ENCODE data around the gene CACYBP.
"Not testable (repeated sequence)": the region's sequence is repeated elsewhere in the genome, so short reads cannot be mapped to it uniquely, and the experiment has no call there.

CACYBP gene

DNA sequence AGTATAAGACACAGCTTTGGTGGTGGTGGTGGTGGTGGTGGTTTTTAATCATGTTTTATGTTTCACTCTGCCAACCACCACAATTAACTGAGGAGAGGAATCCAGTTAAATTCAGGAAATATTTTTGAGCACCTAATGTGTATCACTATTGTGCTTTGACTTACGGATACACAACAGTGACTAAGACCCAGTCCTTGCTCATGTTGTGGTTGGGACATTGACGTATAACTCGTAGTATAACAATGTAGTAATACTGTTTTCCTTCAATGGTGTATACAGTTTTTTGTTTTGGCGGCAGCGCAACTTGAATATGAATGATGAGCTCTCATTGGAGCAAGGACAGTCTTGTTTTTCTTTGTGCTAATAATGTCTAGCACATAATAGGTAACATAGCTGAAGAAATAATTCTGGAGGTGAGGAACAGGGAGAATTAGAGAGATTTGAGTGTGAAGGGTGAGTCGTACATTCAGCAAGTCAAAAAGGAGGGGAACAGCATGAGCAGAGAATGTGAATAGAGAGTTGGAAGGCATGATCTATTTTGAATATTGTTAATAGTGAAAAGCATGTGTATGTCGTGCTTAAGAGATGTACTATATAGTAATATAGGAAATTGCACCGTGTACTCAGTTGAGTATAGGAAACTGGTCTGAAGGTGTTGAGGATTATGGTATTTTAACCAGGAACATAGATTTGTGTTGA, 5.5 kb downstream of the CACYBP start:
- DNase-seq (ENCODE audit: low read depth in 2 of 2) = no peak

DNA sequence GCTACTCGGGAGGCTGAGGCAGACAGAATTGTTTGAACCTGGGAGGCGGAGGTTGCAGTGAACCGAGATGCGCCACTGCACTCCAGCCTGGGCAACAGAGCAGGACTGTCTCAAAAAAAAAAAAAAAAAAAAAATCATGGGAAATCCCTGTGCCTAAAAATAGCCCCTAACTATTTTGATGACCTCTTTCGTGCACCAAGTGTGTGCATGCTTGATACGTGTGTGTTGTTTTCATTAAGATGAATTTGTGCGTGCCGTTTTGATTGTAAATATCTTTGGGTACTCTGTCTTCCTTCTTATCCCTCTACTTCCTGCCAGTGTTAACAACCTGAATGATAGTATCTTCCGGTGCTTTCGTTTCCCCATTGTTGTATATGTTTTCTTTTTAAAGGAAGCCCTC, 9.8 kb downstream of the CACYBP start:
- DNase-seq (ENCODE audit: low read depth in 2 of 2) = no peak

- no peak for DNase-seq (ENCODE audit: low read depth in 2 of 2)
These were observed 13.7 kb downstream of the CACYBP start for GRCh38 chr1:175013445-175013844.

- DNase-seq (ENCODE audit: low read depth in 2 of 2) = no peak
These were observed 15.5 kb downstream of the CACYBP start for GRCh38 chr1:175015243-175015642.

GRCh38 chr1:175019524-175019923, 19.8 kb downstream of the CACYBP start:
- DNase-seq (ENCODE audit: low read depth in 2 of 2) = no peak

DNA sequence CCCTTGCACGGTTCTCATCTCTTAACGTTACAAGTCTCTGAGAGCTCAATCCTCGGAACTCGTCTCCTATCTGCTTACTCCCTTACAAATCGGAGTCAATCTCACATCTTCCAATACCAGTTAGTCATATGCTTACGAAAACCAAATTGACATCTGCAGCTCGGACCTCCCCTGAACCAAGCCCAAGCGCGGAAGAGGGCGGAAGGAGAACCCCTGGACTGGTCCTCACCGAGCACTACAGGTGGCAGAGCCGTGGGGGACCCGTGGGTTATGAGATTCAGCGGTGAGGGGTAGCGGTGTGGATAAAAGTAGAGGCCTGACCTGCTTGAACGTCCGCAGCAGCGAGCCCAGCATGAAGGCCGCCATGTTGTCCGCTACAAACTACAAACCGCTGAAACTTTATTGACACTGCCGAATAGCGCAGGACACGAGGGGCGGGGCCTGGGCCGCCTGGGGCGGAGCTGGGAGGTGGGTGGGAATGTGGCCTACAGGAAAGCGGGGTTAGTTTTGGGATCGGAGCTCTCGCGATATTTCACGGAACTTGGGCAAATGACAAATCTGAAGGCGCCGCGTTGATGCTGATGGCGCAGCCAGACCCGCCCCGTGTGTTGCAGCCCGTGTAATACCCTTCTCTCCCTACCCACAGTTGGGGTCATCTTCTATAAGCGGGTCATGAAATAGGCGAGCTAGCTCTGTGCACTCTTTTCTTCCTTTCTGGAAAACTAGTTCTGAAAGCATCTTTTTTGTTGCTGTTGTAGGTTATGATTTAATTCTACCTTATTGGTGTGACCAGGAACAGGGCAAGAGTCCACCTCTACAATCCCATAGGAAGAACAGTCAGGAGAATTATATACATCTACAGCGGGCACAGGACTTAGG, 23.5 kb downstream of the CACYBP start, which contains the start of gene MRPS14:
TSS of gene MRPS14 (minus strand) at position 383 of the 879 bp plus-strand sequence. CDS start at position 366, 17 bp downstream.
- DNase-seq (ENCODE audit: low read depth in 2 of 2) = peak; percentile 94 to 97

DNA sequence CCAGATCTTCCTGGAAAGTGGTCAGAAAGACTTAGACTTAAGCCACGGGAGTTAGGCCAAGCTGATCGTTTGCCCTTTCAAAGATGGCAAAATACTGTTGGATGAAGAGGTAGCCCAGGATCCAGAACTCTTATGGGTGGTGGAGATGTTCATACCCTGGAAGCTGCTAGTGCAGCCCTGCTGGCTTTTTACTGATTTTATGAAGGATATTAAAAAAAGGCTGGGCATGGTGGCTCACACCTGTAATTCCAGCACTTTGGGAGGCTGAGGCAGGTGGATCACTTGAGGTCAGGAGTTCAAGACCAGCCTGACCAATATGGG, 24.1 kb downstream of the CACYBP start:
- not testable (repeated sequence) for DNase-seq (ENCODE audit: low read depth in 2 of 2)

DNA sequence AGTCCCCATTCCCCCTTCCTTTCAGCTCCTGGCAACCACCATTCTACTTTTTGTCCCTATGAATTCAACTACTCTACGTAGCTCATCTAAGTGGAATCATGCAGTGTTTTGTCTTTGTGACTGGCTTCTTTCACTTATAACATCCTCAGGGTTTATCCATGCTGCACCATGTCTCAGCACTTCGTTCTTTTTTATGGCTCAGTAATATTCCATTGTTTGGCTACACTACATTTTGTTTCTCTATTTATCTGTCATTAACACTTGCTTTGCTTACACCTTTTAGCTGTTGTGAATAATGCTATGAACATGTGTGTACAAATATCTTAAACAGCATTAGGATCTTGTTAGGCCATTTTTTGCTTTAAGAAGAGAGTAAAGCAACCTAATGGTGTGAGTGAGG, 25.0 kb downstream of the CACYBP start:
- DNase-seq (ENCODE audit: low read depth in 2 of 2) = no peak

DNA sequence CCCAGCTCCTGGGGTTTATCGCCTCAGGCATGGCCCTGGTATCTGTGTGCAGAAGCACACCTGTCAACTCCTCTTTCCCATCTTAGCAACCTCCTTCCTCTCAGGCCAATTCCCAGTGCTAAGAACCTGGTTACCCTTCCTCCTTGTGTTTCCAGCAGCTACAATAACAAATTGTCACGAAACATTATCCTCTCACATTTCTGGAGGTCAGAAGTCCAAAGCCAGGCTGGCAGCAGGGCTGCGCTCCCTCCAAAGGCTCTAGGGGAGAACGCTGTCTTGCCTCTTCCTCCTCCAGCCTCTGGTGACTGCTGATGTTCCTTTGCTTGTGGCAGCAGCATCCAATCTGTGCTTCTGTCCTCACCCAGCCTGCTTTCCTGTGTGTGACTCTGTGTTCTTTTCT, 34.2 kb downstream of the CACYBP start:
- no peak for DNase-seq (ENCODE audit: low read depth in 2 of 2)

- no peak for DNase-seq (ENCODE audit: low read depth in 2 of 2)
These were observed 35.0 kb downstream of the CACYBP start for GRCh38 chr1:175034775-175035174.

GRCh38 chr1:175035865-175036264, 36.1 kb downstream of the CACYBP start:
- DNase-seq (ENCODE audit: low read depth in 2 of 2) = no peak

DNA sequence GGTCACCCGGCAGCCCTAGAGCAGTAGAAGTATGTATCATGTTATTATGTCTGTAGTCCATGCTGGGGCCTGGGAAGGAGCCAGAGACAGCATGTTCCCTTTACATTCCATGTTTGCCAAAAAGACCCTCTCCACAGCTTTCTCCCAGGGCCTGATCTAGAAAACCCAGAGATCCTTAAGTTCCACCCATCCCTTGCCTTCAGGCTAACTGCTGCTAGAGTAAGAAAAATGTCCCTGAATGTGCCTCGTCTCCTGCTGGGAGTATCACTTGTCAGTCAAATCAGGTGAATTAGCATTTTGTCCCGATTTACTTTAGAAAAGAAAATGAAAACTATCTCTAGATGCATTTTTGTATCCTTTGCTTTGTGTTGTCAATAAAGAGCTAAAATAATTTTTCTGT, 36.7 kb downstream of the CACYBP start:
- no peak for DNase-seq (ENCODE audit: low read depth in 2 of 2)

DNA sequence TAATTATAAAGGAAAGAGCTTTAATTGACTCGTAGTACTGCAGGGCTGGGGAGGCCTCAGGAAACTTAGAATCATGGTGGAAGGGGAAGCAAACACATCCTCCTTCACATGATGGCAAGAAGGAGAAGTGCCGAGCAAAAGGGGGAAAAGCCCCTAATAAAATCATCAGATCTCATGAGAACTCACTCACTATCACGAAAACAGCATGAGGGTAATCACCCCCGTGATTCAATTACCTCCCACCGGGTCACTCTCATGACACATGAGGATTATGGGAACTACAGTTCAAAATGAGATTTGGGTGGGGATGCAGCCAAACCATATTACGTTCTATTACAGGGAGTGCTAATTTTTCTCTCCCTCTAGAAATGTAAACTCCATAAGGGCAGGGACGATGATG, 37.7 kb downstream of the CACYBP start:
- no peak for DNase-seq (ENCODE audit: low read depth in 2 of 2)

GRCh38 chr1:175040324-175040879, 40.7 kb downstream of the CACYBP start:
- no peak for DNase-seq (ENCODE audit: low read depth in 2 of 2)

DNA sequence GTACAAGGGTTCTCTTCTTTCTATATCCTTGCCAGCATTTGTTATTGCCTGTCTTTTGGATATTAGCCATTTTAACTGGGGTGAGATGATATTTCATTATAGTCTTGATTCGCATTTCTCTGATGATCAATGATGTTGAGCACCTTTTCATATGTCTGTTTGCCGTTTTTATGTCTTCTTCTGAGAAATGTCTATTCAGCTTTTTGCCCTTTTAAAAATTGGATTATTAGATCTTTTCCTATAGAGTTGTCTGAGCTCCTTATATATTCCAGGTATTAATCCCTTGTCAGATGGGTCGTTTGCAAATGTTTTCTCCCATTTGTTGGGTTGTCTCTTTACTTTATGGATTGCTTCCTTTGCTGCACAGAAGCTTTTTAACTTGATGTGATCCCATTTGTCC, 42.9 kb downstream of the CACYBP start:
- DNase-seq (ENCODE audit: low read depth in 2 of 2) = no peak

GRCh38 chr1:175043824-175044223, 44.1 kb downstream of the CACYBP start:
- no peak for DNase-seq (ENCODE audit: low read depth in 2 of 2)

- DNase-seq (ENCODE audit: low read depth in 2 of 2) = not testable (repeated sequence)
These were observed 44.8 kb downstream of the CACYBP start for GRCh38 chr1:175044591-175044990.

DNA sequence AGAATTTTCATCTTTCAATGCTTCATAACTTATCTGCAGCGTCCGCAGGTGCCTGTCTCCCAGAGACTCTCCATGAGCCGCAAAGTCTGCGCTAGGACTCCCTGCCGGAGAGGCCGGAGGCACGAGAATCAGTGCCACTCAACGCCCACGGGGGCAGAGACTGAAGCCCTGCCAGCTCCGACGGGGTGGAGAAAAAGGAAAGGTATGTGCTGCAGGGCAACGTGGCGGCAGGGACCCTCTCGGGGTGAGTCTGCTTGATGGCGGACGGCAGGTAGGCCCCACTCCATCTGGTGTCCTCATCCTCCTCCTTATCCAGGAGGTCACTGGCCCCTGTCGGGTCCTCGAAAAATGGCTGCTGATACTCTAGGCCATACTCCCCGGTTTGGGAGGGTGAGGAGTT, 45.4 kb downstream of the CACYBP start:
- DNase-seq (ENCODE audit: low read depth in 2 of 2) = no peak

GRCh38 chr1:175045519-175045918, 45.8 kb downstream of the CACYBP start:
- DNase-seq (ENCODE audit: low read depth in 2 of 2) = no peak

DNA sequence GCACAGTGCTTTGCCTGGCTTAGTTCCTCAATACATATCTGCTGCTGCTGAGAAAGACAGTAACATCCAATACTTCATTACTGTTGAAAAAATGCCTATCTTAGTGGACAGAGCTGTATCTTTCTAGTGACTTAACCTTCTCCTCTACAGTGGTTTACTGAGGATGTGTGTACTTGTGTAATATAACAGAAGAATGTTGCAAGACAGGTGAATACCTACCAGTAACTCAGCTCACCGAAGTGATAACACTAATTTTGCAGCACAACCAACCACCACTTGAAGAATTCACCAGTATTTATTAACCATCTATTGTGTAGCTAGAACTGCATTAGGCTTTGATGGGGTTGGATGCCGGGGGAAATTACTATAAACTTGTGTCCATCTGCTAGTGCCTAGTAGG, 51.2 kb downstream of the CACYBP start:
- no peak for DNase-seq (ENCODE audit: low read depth in 2 of 2)

DNA sequence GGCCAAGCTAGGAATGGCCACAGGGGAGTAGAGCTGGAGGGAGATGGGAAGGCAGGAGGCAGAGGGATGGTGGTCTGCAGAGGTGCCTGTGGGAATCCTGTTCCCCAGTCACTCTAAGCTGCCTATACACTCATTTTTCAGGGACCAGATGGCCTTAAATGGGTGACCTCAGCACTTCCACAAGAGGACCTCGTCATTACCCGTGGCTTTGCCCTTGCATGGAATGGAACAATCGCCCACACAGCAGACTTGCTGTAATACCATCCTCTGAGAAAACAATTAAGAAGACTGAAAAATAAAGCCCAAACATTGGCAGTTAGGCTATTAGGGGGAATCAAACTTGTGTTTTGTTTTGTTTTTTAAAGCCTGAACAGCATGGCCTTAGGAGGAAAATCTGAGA, 55.0 kb downstream of the CACYBP start:
- DNase-seq (ENCODE audit: low read depth in 2 of 2) = no peak

All from stimulated activated CD8-positive, alpha-beta memory T cell treated with anti-CD3 and anti-CD28 coated beads, Interleukin-15, amount 100 ng/mL, for 4 hours (primary cell).